Measurements from ENCODE around the gene KRT73.

DNA sequence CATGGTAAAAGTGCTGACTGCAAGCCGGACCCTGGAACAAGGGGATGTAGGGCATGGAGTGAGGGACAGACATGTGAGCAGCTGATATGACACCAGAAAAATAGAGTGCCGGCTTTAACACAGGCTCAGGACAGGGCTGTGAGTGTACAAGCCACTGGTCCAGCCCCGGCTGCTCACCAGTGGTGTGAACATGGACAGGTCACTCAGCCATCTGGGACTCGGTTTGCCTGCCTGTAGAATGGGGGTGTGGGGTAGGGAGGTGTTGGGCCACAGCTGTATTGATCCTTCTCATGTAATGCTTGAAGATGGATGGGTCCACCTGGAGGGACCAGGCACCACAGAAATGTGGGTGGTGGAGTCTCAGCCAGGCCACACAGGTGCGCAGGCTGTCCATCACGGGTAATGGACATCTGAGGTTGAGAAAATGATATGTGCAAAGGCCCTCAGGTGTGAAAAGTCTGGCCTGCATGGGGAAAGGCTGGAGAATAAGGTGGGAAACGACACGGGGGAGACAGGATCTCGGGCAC is 34.1 kb downstream of the KRT73 start:
- TF ChIP-seq, protein P1, sequence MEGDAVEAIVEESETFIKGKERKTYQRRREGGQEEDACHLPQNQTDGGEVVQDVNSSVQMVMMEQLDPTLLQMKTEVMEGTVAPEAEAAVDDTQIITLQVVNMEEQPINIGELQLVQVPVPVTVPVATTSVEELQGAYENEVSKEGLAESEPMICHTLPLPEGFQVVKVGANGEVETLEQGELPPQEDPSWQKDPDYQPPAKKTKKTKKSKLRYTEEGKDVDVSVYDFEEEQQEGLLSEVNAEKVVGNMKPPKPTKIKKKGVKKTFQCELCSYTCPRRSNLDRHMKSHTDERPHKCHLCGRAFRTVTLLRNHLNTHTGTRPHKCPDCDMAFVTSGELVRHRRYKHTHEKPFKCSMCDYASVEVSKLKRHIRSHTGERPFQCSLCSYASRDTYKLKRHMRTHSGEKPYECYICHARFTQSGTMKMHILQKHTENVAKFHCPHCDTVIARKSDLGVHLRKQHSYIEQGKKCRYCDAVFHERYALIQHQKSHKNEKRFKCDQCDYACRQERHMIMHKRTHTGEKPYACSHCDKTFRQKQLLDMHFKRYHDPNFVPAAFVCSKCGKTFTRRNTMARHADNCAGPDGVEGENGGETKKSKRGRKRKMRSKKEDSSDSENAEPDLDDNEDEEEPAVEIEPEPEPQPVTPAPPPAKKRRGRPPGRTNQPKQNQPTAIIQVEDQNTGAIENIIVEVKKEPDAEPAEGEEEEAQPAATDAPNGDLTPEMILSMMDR (IDR thresholded peaks at IDR 0.05; ENCODE audit: low read depth, low read length) = no peak
- TF ChIP-seq, protein P2, sequence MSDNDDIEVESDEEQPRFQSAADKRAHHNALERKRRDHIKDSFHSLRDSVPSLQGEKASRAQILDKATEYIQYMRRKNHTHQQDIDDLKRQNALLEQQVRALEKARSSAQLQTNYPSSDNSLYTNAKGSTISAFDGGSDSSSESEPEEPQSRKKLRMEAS (IDR thresholded peaks at IDR 0.05; ENCODE audit: low read depth, low read length) = no peak
- TF ChIP-seq POLR2A (IDR thresholded peaks at IDR 0.05; ENCODE audit: extremely low read depth, insufficient read length) (no peak), MYC (IDR thresholded peaks at IDR 0.05; ENCODE audit: low read depth, low read length) (no peak)

Data from NB4 (cell line).